HL-60/S4 treated with retinoic acid at 250 ng/mL for 4 days and 3 days (cell line): Measurements from ENCODE around the gene SIK3.
"Not testable (repeated sequence)": the region's sequence is repeated elsewhere in the genome, so short reads cannot be mapped to it uniquely, and the experiment has no call there.

Source experiments
- in situ Hi-C: fragments of 300-500 bp; cut with MboI; formaldehyde crosslinking; loops from 2 replicates; pipeline ENCODE4 v1.7.0; 2022; ENCODE audit warnings: low sequenced_read_pairs

SIK3 gene

DNA sequence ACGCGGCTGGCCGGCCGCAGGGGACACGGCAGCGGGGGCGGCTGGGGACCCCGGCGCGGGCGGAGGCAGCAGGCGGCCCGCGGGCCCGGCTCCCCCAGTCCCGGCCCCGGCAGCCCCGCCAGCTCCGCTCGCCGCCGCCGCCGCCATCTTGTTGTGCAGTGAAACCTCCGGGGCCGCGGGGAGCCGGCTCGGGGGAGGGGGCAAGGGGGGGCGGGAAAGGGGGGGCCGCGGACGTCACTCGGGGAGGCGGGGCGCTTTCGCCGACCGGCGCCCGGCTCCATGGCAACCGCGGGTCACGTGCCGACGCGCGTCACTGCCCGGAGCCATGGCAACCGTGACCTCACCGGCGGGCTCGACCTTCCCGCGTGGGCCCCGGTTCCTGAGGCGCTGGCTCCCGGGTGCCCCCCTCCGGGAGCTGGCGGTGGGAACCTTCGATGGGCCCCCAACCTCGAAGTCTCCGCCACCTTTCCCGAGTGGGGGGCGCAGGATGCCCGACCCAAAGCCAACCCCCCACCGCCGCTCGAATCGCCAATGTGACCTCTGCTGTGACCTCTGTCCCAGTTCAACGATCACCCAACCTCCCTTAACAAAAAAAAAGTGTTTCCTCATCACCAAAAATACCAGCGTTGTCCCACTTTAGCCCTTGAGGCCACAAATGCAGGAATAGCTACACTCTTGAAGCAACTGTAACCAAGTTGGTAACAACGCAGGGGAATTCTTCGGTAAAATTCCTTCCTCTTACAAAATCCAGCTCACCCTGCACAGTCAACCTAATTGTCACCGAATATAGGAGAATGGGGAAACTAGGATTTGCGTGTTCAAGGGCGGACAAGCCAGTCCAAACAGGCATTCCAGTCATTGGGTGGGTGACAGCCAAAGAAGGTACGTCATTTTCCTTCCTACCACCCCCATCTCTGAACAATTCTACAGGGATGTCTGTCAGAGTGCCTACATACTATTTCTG lies at the start of gene SIK3:
Gene SIK3 (minus strand): TSS at position 160 of the 964 bp plus-strand sequence. CDS start 13 bp downstream, at position 147.
- in situ Hi-C loops: no loop called here

DNA sequence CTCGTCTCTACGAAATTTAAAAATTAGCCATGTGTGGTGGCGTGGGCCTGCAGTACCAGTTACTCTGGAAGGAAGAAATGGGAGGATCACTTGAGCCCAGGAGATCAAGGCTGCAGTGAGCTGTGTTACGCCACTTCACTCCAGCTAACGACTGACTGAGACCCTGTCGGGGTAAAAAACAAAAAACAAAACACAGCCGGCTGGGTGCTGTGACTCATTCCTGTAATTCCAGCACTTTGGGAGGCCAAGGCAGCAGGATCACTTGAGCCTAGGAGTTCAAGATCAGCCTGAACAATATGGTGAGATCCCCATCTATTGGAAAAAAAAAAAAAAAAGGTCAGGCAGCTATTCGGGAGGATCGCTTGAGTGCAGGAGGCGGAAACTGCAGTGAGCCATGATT lies 48.3 kb upstream of the SIK3 start:
- in situ Hi-C loops: no loop called here

DNA sequence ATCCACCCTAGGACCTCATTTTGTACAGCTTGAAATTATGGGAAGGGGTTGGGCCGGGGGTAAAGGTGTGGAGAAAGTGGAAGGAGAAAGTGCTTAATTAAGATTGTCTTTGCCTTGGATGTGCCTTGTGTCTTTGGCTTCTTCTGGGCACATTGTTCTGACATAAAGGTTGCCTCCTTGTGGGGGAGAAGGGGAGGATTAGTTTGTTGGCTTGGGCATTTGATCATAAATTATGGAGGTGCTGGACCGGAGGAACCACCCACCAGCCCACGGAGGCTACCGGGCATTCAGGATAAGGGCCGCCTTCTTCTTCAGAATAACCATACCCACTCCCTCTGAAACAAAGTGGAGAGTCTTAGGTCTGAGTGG lies 47.1 kb upstream of the SIK3 start:
- in situ Hi-C loops: no loop called here

DNA sequence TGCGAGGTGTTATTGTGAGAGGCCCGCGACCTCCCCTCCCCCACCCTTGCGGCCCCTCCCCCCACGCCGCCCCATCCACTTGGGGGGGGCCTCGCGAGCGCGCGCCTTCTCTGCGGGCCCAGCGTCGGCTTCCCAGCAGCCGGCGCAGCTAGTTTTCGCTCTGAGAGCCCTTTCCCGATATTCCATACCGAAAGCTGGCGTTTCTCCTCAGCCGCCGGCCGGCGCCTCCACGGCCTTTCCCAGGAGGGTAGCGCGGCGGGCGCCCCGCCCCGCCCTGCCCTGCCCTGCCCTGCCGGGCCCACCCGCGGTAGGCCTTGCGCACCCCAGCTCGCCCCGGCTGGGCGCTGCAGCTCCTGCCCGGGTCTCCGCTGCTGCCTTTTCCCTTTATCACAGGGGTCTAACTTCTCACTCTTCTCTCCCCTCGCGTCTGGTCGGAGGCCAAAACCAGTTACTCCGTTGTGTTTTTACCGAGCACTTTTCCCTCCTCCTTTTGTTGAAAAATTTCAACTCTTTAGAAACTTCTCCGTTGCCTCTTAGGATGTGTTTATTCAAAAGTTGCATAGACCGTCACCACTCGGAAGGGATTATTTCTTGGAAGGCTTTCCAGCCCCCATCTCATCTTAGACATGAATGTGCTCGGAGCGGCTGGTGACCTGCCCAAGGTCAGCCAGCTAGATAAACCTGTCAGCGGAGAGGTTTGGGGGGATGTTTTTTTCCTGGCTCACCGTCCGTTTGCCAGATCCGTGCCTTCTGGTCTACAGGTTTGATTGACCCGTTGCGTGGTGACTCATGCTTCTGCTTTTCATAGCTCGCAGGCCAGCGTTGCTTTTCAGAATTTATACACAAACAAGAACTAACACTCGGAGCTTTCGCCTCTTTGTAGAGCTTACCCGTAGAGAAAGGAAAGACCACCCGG lies 46.5 kb upstream of the SIK3 start:
- in situ Hi-C loops: no loop called here

DNA sequence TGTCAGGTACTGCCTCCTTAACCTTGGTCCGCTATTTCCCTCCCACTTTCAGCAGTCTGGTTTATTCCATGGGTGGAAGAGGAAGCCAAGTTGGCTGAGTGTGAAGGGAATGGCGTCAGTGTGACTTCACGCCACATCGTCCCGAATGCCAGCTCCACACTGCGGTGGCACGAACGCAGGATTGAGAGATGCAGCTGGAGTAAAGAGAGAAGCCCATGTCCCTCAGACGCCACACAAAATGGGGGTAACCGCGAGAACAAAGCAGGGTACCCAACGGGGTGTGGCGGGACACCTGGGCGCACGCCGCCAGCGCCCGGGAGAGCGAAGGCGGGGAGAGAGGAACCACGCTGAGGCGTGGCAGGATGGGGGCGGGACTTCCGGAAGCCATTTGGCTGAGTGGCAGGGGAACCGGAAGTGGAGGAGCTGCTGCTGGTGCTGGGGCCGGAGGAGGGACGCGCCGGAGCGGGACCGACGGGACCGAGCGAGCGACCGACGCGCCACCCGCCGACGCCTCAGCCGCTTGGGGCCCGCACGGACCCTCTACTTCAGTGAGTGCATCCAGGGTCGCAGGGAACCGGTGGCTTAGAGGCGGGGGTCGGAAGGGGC lies 45.7 kb upstream of the SIK3 start, which contains the start of gene PAFAH1B2:
Gene PAFAH1B2 (plus strand): TSS at position 417 of the 606 bp plus-strand sequence. CDS start 8,161 bp downstream, outside the sequence.
- in situ Hi-C loops: no loop called here

DNA sequence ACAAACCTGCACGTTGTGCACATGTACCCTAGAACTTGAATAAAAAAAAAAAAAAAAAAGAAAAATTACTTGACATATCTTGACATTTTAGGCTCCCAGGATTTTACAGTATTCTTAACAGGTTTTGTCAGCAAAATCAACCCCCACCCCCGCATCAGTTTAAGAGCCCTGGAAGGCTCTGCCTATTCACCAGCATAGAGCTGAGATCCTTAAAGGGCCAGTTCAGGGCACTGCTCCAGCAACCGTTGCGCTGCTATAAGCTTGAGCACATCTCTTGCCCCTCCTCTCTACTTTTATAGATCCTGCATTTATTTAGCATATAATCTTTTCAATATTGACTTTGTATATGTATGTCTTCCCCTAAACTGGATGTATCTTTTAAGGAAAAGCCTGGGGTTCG lies 45.2 kb upstream of the SIK3 start:
- in situ Hi-C loops: no loop called here

DNA sequence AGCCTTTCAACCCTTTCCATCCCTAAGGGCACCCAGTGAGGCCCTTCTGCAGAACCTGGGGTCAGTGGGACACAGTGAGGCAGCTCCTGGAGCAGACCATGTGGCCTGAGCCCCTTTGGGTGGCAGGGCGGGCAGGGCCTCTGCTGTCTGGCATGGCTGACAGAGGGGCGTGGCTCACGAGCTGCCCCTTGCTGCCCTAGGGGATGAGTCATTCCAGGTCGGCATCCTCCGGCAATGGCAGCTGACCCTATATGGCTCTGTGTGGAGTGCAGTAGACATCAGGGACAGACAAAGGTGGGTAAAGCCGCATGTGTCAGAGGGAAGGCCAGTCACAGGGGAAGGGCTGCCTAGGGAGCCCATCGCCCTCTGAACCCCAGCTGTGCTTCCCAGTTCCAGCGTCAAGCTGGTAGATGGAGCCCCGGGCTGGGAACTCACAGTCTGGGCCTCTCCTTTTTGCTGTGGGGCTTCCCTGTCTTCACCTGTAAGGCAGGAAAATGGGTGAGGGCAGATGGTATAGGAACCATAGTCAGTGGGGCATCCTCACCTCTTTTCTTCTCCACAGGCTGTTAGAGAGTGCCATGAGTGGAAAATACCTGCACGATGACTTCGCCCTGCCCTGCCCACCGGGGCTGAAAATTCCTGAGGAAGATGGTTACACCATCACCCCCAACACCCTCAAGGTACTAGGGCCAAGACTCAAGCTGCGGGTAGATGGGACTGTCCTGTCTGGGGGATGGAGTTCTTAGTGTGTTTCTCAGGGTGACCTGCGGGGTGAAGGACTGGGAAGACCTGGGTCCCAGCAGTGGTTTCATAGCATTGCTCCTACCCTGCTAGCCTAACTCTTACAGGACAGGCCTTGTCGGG lies 39.2 kb upstream of the SIK3 start:
- in situ Hi-C loops: not testable (repeated sequence)

DNA sequence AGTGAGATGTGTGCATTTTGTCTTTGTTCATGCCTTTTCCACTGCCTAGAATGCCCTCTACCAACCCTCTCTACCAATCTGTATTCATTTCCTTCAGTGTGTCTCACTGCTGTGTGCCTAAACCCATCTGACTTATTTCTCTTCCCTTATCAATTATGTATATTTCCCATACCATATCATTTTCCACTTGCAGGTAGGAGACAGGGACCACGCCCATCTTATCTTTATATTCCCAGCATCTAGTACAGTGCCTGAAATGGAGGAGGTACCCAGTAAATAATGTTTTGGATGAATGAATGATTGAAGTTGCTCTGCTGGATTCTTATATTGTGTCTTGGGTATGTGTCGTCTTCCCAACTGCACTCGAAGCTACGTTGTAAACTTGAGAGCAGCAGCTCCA lies 36.8 kb upstream of the SIK3 start:
- in situ Hi-C loops: not testable (repeated sequence)

DNA sequence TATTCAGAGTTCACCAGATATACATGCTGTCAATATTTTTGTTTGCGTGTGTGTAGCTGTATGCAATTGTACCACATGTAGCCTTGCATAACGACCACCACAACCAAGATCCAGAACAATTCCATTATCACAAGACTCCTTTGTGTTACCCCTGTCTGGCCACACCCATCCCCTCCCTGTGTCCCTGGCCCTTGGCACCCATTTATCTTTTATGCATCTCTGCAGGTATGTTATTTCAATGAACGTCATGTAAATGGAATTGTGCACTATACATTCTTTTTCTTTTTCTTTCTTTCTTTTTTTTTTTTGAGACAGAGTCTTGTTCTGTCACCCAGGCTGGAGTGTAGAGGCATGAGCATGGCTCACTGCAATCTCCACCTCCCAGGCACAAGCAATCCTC lies 36.2 kb upstream of the SIK3 start:
- in situ Hi-C loops: no loop called here

DNA sequence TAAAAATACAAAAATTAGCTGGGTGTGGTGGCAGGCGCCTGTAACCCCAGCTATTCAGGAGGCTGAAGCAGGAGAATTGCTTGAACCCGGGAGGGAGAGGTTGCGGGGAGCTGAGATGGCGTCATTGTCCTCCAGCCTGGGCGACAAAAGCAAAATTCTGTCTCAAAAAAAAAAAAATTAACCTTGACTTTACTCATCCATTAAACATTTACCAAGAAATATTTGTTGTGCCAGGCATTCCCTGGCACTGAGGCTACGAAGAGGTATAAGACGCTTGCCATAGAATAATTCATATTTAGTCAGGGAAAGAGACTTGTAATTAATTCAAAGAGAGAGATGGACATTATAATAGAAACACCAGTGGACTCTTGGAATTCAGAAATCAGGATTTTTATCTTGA lies 32.7 kb upstream of the SIK3 start:
- in situ Hi-C loops: no loop called here

DNA sequence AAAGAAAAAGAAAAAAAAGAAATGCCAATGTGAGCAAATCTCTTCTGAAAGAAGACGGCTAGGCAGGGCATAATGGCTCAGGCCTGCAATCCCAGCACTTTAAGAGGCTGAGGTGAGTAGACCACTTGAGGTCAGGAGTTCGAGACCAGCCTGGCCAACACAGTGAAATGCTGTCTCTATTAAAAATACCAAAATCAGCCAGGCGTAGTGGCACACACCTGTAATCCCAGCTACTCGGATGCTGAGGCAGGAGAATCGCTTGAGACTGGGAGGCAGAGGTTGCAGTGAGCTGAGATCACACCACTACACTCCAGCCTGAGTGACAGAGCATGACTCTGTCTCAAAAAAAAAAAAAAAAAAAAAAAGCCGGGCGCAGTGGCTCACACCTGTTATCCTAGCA lies 32.2 kb upstream of the SIK3 start:
- in situ Hi-C loops: not testable (repeated sequence)

DNA sequence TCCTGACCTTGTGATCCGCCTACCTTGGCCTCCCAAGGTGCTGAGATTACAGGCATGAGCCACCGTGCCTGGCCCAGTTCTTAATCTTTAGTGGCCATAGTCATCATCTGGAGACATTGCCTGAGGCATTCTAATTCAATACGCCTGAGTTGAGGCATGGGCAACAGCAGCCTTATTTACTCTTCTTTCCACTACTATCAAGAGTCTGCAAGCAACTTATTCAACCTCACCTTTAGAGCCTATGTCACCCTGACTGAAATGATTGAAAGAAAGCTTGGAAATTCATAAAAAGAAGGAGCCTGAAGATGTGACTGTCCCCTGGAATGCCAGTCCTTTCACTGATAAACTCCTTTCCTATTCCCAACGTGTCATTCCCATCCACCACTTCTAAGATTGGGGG lies 30.1 kb upstream of the SIK3 start:
- in situ Hi-C loops: no loop called here

DNA sequence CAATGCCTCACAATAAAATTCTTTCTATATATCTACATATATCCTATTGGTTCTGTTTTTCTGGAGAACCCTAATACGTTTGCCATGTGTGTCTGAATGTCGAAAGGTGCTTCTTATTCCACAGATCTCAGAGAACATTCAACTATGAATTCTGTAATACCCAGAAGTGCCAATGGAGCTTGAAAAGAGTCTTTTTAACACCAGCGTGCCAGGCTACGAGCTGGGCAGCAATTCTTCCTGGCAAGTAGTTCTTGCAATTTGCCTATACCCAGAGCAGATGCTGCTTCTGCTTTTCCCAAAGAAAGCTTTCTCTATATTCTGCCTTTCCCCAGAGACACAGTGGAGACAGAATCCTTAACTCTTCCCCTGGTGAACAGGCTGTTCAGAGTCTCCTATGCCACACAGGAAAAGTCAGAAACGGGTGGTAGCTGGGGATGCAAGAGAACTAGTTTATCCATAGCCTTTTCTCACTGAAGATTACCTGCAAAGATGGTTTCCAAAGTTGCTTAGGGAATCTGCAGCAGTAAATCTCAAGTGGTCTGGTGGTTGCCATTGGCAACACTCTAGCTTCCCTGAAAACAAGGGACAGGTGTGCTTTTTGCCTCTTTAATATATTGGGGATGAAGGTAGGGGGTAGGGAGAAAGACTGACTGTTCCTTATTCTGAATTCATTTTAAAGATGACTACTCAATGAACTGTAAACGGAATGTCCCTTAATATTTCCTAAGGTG lies 29.1 kb upstream of the SIK3 start:
- in situ Hi-C loops: no loop called here

DNA sequence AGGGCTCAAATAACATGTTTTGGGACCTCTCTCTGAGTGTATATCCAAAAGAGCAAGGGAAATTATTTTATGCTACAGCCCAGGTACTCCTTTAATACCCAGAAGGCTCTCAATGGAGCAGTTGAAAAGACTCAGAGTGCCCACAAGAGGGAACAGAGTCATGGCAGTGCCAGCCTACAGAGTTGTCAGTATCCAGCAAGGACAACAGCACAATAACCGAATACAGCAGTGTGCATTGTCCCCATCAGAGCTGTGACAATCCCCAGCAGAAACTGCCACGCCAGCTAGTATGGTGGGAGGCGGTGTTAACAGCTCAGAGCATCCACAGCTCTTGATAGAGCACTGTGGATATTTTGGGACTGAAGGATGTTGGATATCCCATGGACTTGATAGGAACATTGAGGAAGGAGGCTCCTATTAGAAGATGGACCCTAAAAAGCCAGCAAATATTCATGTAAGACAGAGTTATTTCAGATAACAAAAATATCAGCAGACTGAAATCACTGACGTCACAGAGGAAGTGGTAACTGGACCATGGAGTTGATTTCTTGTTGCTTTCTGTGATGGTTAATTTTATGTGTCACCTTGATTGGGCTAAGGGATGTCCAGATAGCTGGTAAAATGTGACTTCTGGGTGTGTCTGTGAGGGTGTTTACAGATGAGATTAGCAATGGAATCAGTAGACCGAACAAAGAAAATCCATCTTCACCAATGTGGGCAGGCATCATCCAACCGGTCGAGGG lies 28.2 kb upstream of the SIK3 start:
- in situ Hi-C loops: no loop called here

DNA sequence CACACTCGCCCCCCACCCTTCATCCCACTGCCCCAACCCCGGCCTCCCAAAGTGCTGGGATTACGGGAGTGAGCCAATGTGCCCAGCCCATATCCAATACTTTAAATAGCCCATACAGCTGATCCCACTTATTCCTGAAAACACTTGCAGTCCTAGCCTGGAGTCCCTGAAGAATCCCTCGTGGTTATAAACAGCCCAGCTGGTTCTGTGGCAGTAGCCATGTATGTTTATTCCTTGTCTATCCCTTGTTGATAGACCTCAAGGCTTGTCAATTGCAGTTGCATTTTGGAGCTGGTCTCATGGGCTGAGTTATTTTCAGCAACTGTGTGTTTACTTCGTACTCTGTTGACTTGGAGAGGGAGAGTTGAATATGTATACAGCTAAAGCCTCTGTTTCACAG lies 24.3 kb upstream of the SIK3 start:
- in situ Hi-C loops: loop anchor here (25.0 kb wide), 1 partner anchor 335 kb away; the partner anchor contains the start of genes APOA5 and ZPR1

DNA sequence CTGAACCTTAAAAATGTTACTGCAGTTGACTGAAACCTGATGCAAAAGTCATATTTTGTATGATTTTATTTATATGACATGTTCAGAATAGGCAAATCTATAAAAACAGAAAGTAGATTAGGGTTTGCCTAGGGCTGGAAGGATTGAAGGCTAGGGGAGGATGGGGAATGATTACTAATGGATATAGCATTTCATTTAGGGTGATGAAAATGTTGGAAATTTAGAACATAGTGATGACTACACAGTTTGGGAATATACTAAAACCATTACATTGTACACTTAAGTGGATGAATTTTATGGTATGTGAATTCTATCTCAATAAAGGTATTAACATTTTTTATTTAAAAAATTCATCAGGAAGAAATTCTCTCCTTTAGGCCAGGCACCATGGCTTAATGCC lies 22.9 kb upstream of the SIK3 start:
- in situ Hi-C loops: loop anchor here (25.0 kb wide), 1 partner anchor 334 kb away; the partner anchor contains the start of genes APOA5 and ZPR1

DNA sequence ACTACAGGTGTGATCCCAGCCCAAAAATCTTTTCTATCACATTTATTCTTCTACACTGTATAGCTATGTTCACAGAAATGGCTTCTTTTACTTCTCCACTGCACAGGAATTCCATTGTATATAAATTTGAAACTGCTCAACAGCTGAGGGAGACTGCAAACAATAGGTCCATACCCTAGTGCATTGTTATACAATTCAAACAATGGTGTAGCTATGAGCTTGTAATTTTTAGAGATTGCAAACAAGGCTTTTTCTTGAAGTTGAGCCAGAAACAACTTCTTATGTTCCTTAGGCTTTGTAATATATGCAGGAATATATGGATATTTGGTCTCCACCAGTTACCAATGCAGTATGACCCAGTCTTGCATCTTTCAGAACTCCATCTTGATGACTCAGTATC lies 19.5 kb upstream of the SIK3 start:
- in situ Hi-C loops: loop anchor here (25.0 kb wide), 1 partner anchor 330 kb away; the partner anchor contains the start of genes APOA5 and ZPR1

DNA sequence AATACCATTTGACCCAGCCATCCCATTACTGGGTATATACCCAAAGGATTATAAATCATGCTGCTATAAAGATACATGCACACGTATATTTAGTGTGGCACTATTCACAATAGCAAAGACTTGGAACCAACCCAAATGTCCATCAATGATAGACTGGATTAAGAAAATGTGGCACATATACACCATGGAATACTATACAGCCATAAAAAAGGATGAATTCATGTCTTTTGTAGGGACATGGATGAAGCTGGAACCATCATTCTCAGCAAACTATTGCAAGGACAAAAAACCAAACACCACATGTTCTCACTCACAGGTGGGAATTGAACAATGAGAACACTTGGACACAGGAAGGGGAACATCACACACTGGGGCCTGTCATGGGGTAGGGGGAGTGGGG lies 14.7 kb upstream of the SIK3 start:
- in situ Hi-C loops: loop anchor here (25.0 kb wide), 1 partner anchor 326 kb away; the partner anchor contains the start of genes APOA5 and ZPR1
